ENCODE data around the gene MAGI1.

Gene MAGI1

DNA sequence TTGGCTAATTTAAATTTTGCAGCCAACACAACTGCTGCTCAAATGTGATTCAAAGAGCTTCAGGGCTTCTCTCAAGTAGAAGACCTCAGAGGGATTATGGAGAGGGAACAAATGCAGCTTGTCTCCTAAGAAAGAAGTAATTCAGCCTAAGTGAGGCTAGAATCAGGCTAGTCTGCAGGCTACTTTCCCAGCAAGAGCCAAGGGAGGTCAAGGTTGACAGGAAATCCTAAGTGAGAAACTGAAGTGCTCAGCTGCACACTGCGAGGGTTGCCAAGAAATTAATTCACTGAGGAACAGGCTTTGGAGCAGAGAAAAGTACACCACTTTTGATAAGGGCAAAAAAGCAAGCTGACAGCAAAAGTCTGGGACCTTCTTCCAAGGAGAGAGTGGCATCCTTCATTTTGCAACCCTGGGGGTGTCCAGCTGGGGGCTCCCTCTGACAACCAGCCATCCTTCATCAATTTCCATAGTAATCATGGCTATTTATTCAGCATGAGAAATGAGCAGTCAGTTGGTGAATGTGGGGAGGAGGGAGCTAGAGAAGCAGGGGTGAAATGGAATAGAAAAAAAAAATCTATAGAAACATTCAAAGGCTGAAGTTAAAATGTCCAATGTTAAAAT lies 704.6 kb downstream of the MAGI1 start:
- no peak for DNase-seq

DNA sequence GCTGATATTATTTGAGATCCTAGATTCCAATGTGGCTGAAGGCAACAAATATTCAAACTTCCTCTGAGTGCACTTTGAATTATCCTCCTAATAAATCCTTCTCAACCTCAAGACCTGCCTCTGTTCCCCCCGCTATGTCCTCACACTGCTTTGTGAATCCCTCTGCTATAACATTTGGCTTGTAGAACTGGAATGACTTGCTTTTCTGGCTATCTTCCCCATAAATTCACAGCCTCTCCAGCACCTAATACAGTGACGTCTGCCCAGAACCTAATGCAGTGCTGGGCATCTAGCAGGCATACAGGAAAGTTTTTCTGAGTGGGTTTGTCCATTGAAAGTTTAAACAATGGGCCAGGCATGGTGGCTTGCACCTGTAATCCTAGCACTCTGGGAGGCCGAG lies 707.0 kb downstream of the MAGI1 start:
- DNase-seq = no peak

DNA sequence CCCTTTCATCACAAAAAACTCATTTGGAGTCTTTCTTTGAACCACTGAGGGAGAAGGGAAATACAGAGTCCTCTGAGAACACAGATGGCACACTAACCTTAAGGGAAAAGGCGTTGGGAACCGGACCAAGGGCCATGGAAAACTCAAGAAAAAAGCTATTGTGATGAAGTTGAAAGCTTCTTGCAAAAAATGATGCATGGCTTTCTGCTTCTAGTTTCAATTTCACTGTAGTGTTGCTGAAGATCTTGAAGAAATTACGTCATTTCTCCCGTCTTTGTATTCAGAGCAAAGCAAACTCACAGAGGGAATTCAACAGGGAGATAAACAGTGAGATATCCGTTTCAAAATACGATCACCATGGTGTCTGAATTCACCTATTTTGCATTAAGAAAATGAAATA lies 708.6 kb downstream of the MAGI1 start:
- DNase-seq = no peak

DNA sequence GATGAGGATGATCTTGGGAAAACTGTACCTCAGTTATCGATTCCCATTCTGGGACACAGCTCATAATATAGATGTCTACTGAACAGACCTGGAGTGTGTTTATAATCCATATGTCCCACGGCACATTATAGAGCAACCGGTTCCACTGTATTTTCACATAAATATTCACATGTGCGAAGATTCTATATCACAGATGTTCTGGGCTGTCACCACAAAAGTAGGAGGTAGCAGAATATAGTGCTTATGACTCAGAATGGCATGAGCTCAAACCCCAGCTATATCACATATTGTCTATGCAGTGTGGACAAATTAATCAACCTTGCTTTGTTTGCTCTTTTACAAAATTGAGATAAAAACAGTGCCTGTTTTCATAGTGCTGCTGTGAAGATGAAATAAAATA lies 710.6 kb downstream of the MAGI1 start:
- no peak for DNase-seq

DNA sequence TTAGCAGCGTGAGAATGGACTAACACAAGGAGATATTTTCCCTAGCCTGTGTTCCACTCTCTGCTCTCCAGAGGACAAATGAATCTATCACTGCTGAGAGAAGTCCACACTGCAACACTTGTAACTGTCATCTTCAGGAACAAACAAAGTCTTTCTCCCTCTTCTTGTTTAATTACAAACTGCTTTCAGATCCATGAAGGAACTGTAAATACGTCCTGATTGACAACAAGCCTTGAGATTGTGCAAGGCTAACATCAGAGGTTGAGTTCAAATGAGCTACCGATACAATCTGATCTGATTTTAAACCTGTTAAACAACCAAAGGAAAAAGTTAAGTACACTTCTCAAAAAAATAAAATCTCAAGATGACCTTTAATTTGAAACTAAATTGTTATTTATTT lies 712.1 kb downstream of the MAGI1 start:
- no peak for DNase-seq

DNA sequence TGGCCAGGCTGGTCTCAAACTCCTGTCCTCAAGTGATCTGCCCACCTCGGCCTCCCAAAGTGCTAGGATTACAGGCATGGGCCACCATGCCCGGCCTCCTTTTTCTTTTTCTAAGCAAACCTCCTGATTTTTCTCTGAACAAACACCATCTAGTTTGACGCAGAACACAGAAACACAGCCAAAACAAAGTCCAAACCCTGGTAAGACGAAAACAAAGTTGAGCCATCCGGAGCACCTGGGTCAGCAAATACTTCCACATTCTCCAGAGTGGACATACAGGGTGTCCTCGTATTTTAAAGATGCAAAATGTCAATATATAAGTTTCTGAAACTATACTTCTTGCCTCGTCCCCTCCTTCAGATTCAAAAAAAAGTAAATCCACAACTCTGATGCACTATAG lies 715.8 kb downstream of the MAGI1 start:
- no peak for DNase-seq

DNA sequence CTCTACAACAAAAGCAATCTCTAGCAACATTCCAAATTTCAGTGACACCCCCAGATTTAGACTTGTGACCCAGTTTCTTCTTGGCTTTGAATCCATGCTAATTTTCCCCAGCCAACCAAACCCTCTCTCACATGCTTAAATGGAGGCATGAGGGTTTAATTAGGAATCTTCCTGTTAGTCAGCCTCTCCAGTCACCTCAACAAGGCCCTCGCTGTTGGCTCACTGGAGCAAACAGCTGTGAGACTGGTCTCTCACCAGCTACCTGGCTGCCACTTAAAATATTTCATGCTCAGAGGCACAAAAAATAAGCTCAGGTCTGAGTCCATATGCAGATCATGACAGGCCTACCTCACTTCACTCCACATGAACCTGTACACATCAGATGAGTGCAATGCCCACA lies 720.5 kb downstream of the MAGI1 start:
- no peak for DNase-seq

DNA sequence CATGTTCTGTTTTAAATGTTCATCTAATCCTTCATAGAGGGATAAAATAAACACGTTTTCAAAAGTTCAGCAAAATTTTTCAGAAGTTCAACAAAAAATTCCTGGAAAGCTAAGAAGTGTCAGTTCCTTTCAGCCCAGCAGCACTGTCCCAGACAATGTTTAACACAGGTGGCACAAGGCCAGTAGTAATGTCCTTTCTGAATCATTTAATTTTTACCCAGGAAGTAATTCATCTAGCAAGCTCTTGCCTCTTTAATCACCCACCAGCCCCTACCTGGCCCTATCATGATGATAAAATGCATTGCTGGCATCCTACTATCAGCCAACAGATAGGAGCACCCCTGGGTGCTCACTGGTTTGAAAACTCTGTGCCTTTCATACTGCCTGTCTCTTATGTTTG lies 723.8 kb downstream of the MAGI1 start:
- DNase-seq = no peak

DNA sequence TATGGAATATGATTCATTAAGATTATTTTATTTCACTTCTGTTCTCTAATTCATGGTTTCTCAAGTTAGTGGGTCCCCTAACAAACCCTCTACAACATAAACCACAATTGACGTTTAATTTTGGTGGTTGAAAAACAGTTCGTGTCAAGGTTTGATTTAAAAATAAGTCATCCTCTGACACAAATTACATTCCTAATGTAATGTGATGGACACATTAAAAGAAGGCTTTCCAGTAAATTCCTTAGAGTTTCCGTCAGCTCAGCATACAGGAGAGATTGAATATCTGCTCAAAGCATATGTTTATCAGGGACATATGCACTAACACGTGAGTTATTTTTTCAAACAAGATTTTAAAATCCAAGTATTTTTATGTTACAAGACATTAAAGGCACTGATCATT lies 724.4 kb downstream of the MAGI1 start:
- DNase-seq = no peak

DNA sequence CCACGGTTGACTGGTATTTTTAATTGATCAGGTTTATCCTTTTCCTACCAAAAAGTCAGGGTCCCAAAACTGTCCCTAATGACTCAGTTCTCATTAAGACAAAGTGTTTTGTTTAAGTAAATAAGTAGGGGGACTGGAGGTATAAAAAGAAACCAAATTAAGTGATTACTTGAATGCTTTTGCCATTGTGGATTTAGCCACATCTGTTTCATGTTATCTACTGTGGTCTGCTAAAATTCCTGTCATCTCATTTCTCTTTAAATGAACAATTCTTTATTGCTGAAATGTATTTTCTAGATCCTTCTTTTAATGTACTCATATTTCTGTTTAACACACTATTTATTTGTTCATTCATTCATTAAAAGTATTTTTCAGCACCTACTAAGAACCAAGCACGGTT lies 725.1 kb downstream of the MAGI1 start:
- no peak for DNase-seq

DNA sequence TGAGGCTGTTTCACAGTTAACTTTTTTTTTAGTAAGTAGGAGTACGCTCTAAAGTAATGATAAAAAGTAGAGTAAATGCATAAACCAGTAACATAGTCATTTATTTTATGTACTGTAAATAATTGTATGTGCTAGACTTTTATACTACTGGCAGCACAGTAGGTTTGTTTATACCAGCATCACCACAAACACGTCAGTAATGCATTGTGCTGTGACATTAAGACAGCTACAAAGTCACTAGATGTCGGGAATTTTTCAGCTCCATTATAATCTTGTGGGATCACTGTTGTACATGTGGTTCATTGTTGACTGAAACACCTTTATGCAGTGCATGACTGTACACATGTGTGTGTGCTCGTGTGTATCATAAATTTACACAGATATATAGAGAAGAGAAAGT lies 732.9 kb downstream of the MAGI1 start:
- no peak for DNase-seq
